GM10266 (cell line): ENCODE measurements around the gene PAK1.
A peak's percentile ranks its signal among the peaks of the same experiment; 100 is the strongest.

ENCODE experiments used
- DNase-seq: peaks from one replicate; pipeline ENCODE4 v3.0.0; 2012; ENCODE audit errors: extremely low spot score
- TF ChIP-seq, protein P1 (sequence below): IDR thresholded peaks from 2 replicates; pipeline ENCODE4 v1.5.1; 2012; ENCODE audit warnings: mild to moderate bottlenecking, low read depth; ENCODE audit not compliant: control insufficient read depth, insufficient read depth; ENCODE audit errors: missing control alignments

The PAK1 gene

DNA sequence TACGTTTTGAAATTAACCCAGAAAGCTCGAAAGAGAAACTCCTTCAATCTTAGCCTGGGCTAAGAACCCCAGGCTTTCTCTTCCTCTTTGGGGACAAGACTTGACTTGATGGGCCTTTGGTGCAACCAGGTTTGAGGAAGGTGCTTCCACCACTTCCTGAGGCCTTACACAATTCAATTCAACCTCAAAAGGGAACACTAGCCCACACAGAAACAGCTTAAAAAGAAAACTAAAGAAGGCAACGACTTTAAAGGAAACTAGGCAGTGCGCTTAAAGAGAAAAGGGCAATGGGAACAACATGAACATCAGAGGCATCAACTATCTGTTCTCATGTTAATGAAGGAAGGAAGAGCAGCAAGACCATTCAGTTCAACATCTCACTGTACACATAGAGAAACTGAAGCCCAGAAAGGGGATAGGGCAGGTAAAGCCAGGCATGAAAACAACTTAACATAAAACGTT lies 24.8 kb downstream of the PAK1 start:
- DNase-seq = peak; percentile 31
- TF ChIP-seq, protein P1, sequence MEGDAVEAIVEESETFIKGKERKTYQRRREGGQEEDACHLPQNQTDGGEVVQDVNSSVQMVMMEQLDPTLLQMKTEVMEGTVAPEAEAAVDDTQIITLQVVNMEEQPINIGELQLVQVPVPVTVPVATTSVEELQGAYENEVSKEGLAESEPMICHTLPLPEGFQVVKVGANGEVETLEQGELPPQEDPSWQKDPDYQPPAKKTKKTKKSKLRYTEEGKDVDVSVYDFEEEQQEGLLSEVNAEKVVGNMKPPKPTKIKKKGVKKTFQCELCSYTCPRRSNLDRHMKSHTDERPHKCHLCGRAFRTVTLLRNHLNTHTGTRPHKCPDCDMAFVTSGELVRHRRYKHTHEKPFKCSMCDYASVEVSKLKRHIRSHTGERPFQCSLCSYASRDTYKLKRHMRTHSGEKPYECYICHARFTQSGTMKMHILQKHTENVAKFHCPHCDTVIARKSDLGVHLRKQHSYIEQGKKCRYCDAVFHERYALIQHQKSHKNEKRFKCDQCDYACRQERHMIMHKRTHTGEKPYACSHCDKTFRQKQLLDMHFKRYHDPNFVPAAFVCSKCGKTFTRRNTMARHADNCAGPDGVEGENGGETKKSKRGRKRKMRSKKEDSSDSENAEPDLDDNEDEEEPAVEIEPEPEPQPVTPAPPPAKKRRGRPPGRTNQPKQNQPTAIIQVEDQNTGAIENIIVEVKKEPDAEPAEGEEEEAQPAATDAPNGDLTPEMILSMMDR = no peak

GRCh38 chr11:77448269-77448668 lies 25.6 kb downstream of the PAK1 start:
- DNase-seq = no peak
- TF ChIP-seq, protein P1 = no peak

DNA sequence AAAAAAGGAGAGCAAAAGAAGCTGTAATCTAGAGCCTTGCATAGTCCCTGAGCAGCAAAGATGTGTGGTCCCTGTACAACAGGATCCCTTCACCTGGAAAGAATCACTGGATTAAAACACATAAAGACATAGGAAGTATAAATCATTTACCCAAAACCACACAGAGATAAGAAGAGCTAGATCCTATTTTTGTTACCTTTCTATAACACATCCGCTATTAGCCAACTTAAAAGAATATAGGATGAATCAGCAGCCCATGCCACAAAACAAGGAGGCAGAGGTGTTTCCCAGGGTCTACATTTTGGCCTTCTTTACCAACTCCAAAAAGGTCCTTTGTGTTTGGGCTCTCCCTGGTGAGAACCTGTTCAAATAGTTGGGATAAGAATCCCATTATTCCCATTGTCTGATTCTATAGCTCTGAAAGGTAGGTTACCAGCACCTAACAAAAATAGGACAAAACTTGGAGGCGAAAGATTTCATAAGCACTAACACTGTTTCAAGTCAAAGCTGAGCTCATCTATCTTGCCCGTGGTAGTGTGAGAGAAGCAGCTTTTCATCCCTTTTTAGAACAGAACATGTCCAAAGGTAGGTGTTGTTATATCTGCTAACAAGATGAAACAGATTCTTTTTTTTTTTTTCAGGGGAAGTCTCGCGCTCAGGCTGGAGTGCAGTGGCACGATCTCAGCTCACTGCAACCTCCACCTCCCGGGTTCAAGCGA lies 26.8 kb downstream of the PAK1 start:
- TF ChIP-seq, protein P1 = no peak
- DNase-seq = no peak

DNA sequence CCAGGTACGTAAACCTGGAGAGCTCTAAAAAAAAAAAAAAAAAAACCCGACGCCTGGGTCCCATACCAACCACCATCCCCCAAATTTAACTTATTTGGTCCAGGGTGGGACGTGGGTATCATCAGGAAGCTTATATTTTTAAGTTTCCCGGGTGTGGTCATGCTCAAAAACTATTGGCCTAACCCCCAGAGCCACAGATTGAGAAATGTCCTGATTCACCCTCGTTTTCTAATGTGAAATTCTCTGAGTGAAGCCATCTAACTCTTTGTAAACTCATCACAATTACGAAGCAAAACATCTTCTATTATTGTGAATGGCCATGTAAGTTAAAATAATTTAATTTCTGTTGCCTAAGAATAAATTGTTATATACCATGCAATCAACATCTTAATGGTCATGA lies 29.6 kb downstream of the PAK1 start:
- TF ChIP-seq, protein P1 = no peak
- DNase-seq = no peak

DNA sequence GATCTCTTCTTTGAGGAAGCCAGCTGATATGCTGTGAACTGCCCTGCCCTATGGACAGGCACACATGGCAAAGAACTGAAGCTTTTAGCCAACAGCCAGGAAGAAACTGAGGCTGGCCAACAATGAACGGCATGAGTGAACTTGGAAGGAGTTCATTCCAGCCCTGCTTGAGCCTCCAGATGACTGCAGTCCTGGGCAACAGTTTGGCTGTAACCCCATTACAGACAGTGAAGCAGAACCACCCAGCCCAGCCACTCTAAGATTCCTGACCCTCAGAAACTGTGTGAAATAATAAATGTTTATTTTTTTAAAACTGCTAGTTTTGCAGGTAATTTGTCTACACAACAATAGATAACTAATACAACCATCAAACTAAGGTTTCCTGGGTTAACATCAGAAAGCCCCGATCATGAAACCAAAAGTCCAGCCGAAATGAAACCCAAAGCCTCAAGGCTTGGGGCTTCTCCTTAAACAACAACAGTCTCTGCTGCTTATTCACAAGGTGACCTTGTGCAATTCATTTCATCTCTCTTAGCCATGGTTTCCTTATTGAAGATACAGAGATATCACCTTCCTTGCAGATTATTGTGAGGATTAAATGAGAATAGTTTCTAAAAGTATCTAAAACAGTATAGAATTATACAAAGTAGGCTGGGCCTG lies 31.4 kb downstream of the PAK1 start:
- TF ChIP-seq, protein P1 = no peak
- peak; percentile 35 for DNase-seq

DNA sequence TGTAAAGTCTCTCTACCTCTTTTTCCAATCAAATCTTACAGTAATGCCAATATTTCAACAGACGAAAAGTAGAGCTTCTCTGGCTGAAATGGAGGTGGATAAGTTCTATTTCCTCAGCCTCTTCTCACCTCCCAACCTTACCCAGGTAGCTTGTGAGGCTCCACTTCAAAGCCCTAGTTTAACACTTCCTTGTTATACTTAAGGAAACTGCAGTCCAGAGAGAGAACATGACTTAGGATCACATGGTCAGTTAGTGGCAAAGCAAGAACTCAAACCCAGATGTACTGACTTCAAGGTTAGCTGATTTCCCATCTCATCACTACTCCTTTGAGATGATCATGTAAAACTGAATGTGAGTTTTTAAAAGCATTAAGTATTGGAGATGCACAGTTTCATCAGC lies 32.5 kb downstream of the PAK1 start:
- DNase-seq = no peak
- TF ChIP-seq, protein P1 = no peak

DNA sequence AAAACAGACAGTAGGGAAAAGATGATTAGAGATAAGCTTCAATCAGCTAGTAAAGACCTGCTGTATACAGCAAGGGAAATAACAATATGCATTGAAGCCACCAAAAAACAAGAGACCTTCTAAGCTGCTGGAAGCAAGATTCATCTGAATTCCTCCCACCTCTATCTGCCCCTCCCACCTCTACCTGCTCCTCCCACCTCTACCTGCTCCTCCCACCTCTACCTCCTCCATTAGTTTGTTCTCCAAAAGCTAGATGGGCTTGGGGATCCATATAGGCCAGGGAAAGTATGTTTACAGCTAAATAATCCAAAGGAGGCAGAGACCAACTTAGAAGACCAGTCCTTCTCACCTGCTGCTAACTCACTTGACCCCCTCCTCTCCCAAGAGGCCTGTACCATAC lies 33.2 kb downstream of the PAK1 start:
- DNase-seq = no peak
- TF ChIP-seq, protein P1 = no peak
